ENCODE measurements around the gene DBNDD1.
A peak's percentile ranks its signal among the peaks of the same experiment; 100 is the strongest.

Gene DBNDD1

DNA sequence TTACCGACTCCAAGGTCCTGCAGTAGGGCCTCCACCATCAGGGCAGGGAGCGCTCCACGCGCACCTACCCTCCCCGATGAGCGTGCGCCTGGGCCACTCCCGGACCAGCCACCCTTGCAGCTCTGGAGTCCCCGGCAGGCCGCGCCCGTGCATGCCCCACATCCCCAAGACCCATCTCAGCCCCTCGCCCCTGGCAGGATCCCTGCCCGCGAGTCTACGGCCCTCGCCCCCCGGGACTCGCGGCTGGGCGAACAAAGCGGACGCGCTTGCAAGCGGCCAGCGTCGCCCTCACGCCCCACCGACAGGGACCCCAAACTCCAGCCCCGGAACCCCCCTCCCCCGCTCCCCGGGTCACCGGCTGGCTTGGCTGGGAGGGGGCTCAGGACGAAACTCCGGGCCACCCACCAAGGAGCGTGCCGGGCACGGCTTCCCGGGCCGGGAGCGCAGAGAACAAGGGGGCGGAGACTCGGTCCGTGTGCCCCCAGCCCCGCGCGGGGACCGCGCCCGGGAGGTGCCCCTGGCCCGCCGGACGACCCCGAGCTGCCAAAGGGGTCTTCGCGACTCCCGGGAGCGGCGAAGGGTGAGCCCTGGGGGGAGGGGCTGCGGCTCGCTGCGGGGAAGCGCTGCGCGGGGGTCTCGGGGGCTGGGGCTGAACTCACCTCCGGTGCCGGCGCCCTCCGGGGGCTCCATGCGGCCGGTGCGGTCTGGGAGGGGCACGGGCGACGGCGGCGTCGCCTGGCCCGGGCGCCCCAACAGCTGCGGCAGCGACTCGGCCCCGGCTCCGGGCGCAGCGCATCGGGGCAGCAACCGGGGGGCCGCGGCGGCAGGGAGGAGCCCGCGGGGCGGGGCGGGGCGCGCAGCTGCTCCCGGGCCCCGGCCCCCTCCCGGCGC, at the start of gene DBNDD1 (continued):
- TF ChIP-seq, protein P1, sequence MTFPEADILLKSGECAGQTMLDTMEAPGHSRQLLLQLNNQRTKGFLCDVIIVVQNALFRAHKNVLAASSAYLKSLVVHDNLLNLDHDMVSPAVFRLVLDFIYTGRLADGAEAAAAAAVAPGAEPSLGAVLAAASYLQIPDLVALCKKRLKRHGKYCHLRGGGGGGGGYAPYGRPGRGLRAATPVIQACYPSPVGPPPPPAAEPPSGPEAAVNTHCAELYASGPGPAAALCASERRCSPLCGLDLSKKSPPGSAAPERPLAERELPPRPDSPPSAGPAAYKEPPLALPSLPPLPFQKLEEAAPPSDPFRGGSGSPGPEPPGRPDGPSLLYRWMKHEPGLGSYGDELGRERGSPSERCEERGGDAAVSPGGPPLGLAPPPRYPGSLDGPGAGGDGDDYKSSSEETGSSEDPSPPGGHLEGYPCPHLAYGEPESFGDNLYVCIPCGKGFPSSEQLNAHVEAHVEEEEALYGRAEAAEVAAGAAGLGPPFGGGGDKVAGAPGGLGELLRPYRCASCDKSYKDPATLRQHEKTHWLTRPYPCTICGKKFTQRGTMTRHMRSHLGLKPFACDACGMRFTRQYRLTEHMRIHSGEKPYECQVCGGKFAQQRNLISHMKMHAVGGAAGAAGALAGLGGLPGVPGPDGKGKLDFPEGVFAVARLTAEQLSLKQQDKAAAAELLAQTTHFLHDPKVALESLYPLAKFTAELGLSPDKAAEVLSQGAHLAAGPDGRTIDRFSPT (tag by site-specific recombination; IDR thresholded peaks at IDR 0.05) = no peak
- no peak for TF ChIP-seq SCRT2 (tag by site-specific recombination; IDR thresholded peaks at IDR 0.05)
- no peak for TF ChIP-seq ZNF521 (tag by site-specific recombination; IDR thresholded peaks at IDR 0.05)
- TF ChIP-seq ZXDB (tag by site-specific recombination; IDR thresholded peaks at IDR 0.05) = peak; percentile 52; the same call in 1 of the 2 replicates
- TF ChIP-seq ZBTB7A (tag by site-specific recombination; IDR thresholded peaks at IDR 0.05; ENCODE audit: low read depth) = 0 out of 2 replicates have a peak, but pooled peaks have one; percentile 46
- TF ChIP-seq ZNF664 (tag by site-specific recombination; IDR thresholded peaks at IDR 0.05) = no peak
- TF ChIP-seq ZNF596 (tag by site-specific recombination; IDR thresholded peaks at IDR 0.05) = no peak
- TF ChIP-seq ZNF133 (tag by site-specific recombination; IDR thresholded peaks at IDR 0.05) = no peak
- peak; percentile 72 for TF ChIP-seq ZBTB48 (tag by site-specific recombination; IDR thresholded peaks at IDR 0.05)
- no peak for TF ChIP-seq ZNF302 (tag by site-specific recombination; IDR thresholded peaks at IDR 0.05; ENCODE audit: low read depth)
- no peak for TF ChIP-seq ZIC2 (tag by site-specific recombination; IDR thresholded peaks at IDR 0.05)
- no peak for TF ChIP-seq ZNF248 (tag by site-specific recombination; IDR thresholded peaks at IDR 0.05)
- TF ChIP-seq ZNF121 (tag by site-specific recombination; IDR thresholded peaks at IDR 0.05) = no peak
- no peak for TF ChIP-seq YY1 (tag by site-specific recombination; IDR thresholded peaks at IDR 0.05)
- TF ChIP-seq ZNF677 (tag by site-specific recombination; IDR thresholded peaks at IDR 0.05) = no peak
- TF ChIP-seq, protein P2, sequence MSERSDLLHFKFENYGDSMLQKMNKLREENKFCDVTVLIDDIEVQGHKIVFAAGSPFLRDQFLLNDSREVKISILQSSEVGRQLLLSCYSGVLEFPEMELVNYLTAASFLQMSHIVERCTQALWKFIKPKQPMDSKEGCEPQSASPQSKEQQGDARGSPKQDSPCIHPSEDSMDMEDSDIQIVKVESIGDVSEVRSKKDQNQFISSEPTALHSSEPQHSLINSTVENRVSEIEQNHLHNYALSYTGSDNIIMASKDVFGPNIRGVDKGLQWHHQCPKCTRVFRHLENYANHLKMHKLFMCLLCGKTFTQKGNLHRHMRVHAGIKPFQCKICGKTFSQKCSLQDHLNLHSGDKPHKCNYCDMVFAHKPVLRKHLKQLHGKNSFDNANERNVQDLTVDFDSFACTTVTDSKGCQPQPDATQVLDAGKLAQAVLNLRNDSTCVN (tag by site-specific recombination; optimal IDR thresholded peaks at IDR 0.05) = peak; percentile 77
- TF ChIP-seq, protein P3, sequence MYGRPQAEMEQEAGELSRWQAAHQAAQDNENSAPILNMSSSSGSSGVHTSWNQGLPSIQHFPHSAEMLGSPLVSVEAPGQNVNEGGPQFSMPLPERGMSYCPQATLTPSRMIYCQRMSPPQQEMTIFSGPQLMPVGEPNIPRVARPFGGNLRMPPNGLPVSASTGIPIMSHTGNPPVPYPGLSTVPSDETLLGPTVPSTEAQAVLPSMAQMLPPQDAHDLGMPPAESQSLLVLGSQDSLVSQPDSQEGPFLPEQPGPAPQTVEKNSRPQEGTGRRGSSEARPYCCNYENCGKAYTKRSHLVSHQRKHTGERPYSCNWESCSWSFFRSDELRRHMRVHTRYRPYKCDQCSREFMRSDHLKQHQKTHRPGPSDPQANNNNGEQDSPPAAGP (tag by site-specific recombination; IDR thresholded peaks at IDR 0.05) = no peak
- TF ChIP-seq HOXA7 (CRISPR knock-in tag; IDR thresholded peaks at IDR 0.05; ENCODE audit: borderline replicate concordance) = no peak
- no peak for TF ChIP-seq SP2 (tag by site-specific recombination; IDR thresholded peaks at IDR 0.05)
- TF ChIP-seq ZNF777 (tag by site-specific recombination; IDR thresholded peaks at IDR 0.05; ENCODE audit: borderline replicate concordance) = peak; percentile 50; the same call in 1 of the 2 replicates
- TF ChIP-seq, protein P4, sequence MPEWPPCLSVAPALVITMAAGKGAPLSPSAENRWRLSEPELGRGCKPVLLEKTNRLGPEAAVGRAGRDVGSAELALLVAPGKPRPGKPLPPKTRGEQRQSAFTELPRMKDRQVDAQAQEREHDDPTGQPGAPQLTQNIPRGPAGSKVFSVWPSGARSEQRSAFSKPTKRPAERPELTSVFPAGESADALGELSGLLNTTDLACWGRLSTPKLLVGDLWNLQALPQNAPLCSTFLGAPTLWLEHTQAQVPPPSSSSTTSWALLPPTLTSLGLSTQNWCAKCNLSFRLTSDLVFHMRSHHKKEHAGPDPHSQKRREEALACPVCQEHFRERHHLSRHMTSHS (tag by site-specific recombination; IDR thresholded peaks at IDR 0.05) = no peak
- no peak for TF ChIP-seq ZNF571 (tag by site-specific recombination; IDR thresholded peaks at IDR 0.05)
- peak; percentile 78 for TF ChIP-seq ZNF335 (tag by site-specific recombination; conservative IDR thresholded peaks at IDR 0.05)
- TF ChIP-seq ZNF169 (tag by site-specific recombination; IDR thresholded peaks at IDR 0.05) = no peak
- TF ChIP-seq BCL11B (tag by site-specific recombination; IDR thresholded peaks at IDR 0.05; ENCODE audit: low read depth) = no peak
- no peak for TF ChIP-seq ZNF221 (tag by site-specific recombination; IDR thresholded peaks at IDR 0.05; ENCODE audit: borderline replicate concordance)
- TF ChIP-seq SALL2 (tag by site-specific recombination; IDR thresholded peaks at IDR 0.05; ENCODE audit: borderline replicate concordance) = no peak
- no peak for TF ChIP-seq ZNF2 (tag by site-specific recombination; IDR thresholded peaks at IDR 0.05)
- 0 out of 2 replicates have a peak, but pooled peaks have one; percentile 1 for TF ChIP-seq ZNF600 (tag by site-specific recombination; IDR thresholded peaks at IDR 0.05)
- TF ChIP-seq, protein P5, sequence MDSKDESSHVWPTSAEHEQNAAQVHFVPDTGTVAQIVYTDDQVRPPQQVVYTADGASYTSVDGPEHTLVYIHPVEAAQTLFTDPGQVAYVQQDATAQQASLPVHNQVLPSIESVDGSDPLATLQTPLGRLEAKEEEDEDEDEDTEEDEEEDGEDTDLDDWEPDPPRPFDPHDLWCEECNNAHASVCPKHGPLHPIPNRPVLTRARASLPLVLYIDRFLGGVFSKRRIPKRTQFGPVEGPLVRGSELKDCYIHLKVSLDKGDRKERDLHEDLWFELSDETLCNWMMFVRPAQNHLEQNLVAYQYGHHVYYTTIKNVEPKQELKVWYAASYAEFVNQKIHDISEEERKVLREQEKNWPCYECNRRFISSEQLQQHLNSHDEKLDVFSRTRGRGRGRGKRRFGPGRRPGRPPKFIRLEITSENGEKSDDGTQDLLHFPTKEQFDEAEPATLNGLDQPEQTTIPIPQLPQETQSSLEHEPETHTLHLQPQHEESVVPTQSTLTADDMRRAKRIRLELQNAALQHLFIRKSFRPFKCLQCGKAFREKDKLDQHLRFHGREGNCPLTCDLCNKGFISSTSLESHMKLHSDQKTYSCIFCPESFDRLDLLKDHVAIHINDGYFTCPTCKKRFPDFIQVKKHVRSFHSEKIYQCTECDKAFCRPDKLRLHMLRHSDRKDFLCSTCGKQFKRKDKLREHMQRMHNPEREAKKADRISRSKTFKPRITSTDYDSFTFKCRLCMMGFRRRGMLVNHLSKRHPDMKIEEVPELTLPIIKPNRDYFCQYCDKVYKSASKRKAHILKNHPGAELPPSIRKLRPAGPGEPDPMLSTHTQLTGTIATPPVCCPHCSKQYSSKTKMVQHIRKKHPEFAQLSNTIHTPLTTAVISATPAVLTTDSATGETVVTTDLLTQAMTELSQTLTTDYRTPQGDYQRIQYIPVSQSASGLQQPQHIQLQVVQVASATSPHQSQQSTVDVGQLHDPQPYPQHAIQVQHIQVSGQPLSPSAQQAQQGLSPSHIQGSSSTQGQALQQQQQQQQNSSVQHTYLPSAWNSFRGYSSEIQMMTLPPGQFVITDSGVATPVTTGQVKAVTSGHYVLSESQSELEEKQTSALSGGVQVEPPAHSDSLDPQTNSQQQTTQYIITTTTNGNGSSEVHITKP (tag by site-specific recombination; IDR thresholded peaks at IDR 0.05) = peak; percentile 54
- TF ChIP-seq ZEB2 (tag by site-specific recombination; IDR thresholded peaks at IDR 0.05) = 0 out of 2 replicates have a peak, but pooled peaks have one; percentile 54
- no peak for TF ChIP-seq GLI2 (tag by site-specific recombination; IDR thresholded peaks at IDR 0.05; ENCODE audit: borderline replicate concordance, low read depth)

Data from HEK293 (cell line).